Measurements from ENCODE around the gene HJURP. TPM values are rescaled to one million over a fixed set of nuclear protein-coding genes. Genes with fewer than 3 reads are reported as not detected.

HJURP gene
- total and polyA plus RNA-seq, 5 experiments from 2014 or later: not detected

GRCh38 chr2:233835230-233836186 lies 18.8 kb downstream of the HJURP start:
- Mint-ChIP-seq H3K36me3 (no peaks in the 10 kb centered on the region), H3K27me3 (no peaks in the 10 kb centered on the region), H3K4me1 (no peaks in the 10 kb centered on the region), H3K9me3 (no peaks in the 10 kb centered on the region), H3K27ac (peak overlapping the region in 1 of 10 donors; percentile 8), H3K4me3 (no peak overlapping the region)
- POLR2A ChIA-PET: no interaction called here
- DNase-seq (no peak), ATAC-seq (no peak)

DNA sequence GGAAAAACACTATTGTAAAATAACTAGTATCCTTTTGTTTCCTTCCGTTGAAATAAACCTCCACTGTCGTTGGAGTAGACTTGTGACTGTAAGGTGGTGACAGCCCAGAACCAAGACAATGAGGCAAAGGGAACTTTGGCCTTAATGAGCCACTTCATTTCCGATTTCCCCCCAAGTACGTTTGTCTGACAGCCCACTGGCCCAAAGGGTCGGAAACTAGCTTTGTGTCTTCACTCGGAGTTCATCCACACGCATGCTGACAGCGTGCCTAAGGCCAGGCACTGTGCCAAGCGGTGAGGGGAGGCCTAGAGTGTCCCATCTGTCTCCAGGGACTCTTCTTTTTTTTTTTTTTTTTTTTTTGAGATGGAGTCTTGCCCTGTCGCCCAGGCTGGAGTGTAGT lies 21.0 kb downstream of the HJURP start:
- Mint-ChIP-seq H3K27ac (no peak overlapping the region), H3K4me3 (no peak overlapping the region)

DNA sequence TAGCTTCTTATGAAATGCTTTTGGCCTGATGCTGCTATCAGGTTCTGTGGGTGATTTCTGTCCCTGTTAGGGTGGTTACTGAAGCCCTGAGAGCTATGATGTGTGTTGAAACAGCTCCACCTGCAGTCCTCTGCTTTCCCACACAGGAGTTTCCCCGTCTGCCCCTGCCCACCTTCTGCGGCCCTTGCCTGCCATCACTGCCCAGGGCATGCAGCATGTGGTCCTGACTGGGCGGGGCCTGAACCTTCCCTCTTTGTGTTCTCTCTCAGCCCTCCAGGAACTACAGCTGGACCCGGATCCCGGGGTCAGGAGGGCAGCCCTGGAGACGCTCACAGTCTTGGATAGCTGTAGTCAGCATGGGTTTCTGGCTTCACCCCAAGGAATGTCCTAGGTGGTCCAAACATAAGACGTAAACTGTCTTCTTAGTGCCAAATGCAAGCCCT lies 21.4 kb downstream of the HJURP start:
- DNase-seq (no peak), ATAC-seq (no peak)
- H3K36me3 Mint-ChIP-seq: no peaks in the 10 kb centered on the region
- no peak overlapping the region for H3K4me3 Mint-ChIP-seq
- H3K4me1 Mint-ChIP-seq: no peaks in the 10 kb centered on the region
- no peak overlapping the region for H3K27ac Mint-ChIP-seq
- no peaks in the 10 kb centered on the region for H3K9me3 Mint-ChIP-seq
- POLR2A ChIA-PET: no interaction called here
- no peaks in the 10 kb centered on the region for H3K27me3 Mint-ChIP-seq

More for the DNA sequence above, 21.0 kb downstream of the HJURP start:
- H3K36me3 Mint-ChIP-seq: no peaks in the 10 kb centered on the region
- no peaks in the 10 kb centered on the region for H3K27me3 Mint-ChIP-seq
- DNase-seq (no peak), ATAC-seq (no peak)
- no peaks in the 10 kb centered on the region for H3K9me3 Mint-ChIP-seq
- POLR2A ChIA-PET: no interaction called here
- no peaks in the 10 kb centered on the region for H3K4me1 Mint-ChIP-seq

GRCh38 chr2:233832414-233832813 lies 21.9 kb downstream of the HJURP start:
- no peak overlapping the region for H3K4me3 Mint-ChIP-seq
- no peaks in the 10 kb centered on the region for H3K9me3 Mint-ChIP-seq
- ATAC-seq: no peak
- no peaks in the 10 kb centered on the region for H3K27me3 Mint-ChIP-seq
- POLR2A ChIA-PET: no interaction called here
- DNase-seq: no peak
- no peaks in the 10 kb centered on the region for H3K4me1 Mint-ChIP-seq
- no peaks in the 10 kb centered on the region for H3K36me3 Mint-ChIP-seq
- no peak overlapping the region for H3K27ac Mint-ChIP-seq

DNA sequence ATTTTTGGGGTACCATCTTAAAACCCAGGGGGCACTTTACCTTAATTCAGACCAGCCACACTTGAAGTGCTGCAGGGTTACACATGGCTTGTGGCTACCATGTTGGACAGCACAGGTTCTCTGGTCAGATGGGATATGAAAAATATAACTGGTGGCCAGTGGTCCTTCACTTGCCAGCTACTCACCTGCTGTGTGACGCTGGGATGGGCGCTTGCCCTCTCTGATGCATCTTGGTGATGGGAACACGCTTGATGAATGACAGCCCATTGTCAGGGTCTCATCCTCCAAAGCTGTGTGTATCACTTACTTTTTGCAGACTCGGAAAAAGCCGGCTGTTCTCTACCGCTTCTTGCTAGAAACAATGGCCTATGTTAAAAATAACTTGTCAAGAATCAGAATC lies 22.5 kb downstream of the HJURP start:
- DNase-seq (no peak), ATAC-seq (no peak)
- Mint-ChIP-seq H3K4me3 (no peak overlapping the region), H3K4me1 (no peaks in the 10 kb centered on the region), H3K27me3 (no peaks in the 10 kb centered on the region), H3K36me3 (no peaks in the 10 kb centered on the region), H3K9me3 (no peaks in the 10 kb centered on the region), H3K27ac (no peak overlapping the region)
- POLR2A ChIA-PET: no interaction called here

DNA sequence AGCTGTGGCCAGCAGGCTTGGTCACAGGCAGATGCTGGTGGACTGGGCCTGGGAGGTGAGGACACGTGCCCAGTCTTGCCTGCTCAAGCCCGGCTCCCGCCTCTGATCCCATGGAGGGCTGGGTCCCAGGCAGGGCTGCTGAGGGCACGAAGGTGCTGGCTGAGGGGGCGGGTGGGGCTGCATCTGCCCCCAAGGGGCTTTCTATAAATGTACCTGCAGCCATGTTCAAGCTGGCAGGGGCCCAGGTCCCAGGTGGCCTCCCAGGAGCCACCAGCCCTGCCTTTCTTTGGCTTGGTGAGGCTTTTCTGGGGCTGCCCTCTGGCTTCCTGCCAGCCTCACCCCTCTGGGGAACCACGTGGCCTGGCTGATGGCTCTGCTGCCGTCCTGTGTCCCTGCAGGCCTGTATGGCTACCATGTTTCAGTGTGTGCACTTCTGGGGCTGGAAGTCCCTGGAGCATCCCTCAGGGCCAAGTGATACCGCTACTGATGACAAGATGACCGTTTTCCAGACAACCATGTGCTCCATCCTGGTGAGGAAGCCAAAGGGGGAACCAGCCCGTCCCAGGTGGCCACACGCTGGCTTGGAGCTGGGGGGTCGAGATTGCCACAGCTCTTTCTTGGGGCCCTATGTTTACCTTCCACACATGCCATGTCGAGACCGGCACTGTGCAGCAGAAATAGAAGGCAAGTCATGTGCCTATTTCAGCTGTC lies 23.2 kb downstream of the HJURP start:
- no peak for ATAC-seq
- Mint-ChIP-seq H3K27ac (no peak overlapping the region), H3K9me3 (peaks cover 0 to 2% (median 0%) of the 10 kb centered on the region in 9 donors), H3K4me1 (no peaks in the 10 kb centered on the region), H3K4me3 (no peak overlapping the region), H3K36me3 (no peaks in the 10 kb centered on the region), H3K27me3 (no peaks in the 10 kb centered on the region)
- POLR2A ChIA-PET: no interaction called here
- DNase-seq: no peak

DNA sequence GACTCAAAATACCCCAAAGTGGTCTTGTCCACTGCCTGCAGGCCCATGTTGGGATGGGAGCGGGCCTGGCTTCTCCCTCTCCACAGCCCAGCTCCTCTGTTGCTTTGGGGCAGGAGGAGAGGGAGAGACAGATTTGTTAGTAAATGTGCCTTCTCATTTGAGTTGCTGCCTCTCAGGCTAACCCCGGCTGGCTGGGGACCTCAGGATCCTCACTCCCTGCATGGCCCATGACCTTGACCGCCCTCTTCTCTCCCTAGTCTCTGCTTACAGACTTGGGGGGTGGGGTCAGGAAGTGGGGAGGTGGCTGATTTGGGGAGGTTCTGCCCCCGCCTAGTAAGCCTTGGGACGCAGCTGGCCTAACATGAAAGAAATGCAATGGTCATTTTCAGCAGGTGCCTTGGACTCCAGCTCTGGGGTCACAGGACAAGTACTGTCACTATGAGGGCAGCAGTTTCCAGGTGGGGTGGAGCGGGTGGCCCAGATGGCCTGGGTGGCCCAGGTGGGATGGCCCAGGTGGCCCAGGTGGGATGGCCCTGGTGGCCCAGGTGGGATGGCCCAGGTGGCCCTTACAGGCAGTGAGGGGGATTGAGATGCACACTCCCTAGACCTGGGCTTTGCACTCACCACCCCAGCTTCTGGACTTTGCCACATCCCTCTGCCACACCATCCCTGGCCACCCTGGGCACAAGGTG lies 24.1 kb downstream of the HJURP start:
- H3K27ac Mint-ChIP-seq: no peak overlapping the region
- ATAC-seq (no peak), DNase-seq (no peak)
- POLR2A ChIA-PET: no interaction called here
- H3K4me3 Mint-ChIP-seq: no peak overlapping the region
- H3K4me1 Mint-ChIP-seq: no peaks in the 10 kb centered on the region
- H3K9me3 Mint-ChIP-seq: peaks cover 0 to 3% (median 0%) of the 10 kb centered on the region in 9 donors
- H3K36me3 Mint-ChIP-seq: no peaks in the 10 kb centered on the region
- peaks cover 0 to 1% (median 0%) of the 10 kb centered on the region in 5 donors for H3K27me3 Mint-ChIP-seq

DNA sequence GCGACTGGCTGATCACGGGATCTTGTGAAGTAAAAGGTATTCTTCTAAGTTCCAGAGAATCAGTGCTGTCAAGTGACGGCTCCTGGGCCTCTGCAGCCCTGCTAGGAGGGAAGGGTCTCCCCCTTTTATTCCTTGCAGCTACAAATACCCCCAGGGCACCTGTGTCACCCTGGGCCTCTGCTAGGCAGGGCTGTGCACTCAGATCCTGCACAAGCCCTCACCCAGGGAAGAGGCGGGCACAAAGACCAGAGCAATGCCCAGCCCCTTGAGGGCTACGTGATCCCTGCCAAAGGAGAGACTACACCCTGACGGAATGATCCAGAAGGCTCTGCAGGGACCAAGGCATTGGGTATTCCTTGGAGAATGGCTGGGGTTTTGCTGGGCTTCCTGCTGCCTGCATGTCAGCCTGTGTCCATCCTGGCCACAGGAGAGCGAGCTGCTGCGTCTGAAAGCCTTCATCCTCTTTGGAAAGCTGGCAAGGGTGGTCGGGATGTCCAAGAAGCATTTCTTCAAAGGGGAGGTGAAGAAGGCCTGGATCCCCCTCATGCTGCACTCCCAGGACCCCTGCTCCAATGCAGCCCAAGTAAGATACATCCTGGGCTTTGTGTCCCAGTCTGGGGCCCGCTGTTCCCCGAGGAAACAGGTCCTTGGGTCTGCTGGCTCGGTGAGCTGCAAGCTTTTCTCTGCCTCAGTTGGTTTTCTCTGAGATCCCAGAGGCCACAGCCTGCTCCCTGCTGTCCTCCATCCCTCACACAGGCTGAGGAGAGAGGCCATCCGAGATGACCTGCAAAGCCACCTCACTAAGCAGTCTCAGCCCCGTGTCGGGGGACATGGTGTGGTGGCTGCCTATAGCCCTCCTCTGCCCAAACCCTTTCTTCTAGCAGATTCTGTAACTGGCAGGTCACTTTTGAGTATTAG lies 24.9 kb downstream of the HJURP start:
- ATAC-seq (no peak), DNase-seq (no peak)
- no peaks in the 10 kb centered on the region for H3K4me1 Mint-ChIP-seq
- H3K27me3 Mint-ChIP-seq: peaks cover 0 to 5% (median 0%) of the 10 kb centered on the region in 5 donors
- H3K4me3 Mint-ChIP-seq: no peak overlapping the region
- peaks cover 0 to 3% (median 0%) of the 10 kb centered on the region in 9 donors for H3K9me3 Mint-ChIP-seq
- no peak overlapping the region for H3K27ac Mint-ChIP-seq
- POLR2A ChIA-PET: no interaction called here
- H3K36me3 Mint-ChIP-seq: no peaks in the 10 kb centered on the region

- POLR2A ChIA-PET: no interaction called here
- H3K9me3 Mint-ChIP-seq: peaks cover 0 to 3% (median 0%) of the 10 kb centered on the region in 9 donors
- H3K27me3 Mint-ChIP-seq: peaks cover 0 to 5% (median 0%) of the 10 kb centered on the region in 5 donors
- H3K27ac Mint-ChIP-seq: no peak overlapping the region
- DNase-seq: no peak
- no peak overlapping the region for H3K4me3 Mint-ChIP-seq
- ATAC-seq: no peak
- H3K36me3 Mint-ChIP-seq: no peaks in the 10 kb centered on the region
- H3K4me1 Mint-ChIP-seq: no peaks in the 10 kb centered on the region
Measured at GRCh38 chr2:233828546-233829192, 25.7 kb downstream of the HJURP start.

DNA sequence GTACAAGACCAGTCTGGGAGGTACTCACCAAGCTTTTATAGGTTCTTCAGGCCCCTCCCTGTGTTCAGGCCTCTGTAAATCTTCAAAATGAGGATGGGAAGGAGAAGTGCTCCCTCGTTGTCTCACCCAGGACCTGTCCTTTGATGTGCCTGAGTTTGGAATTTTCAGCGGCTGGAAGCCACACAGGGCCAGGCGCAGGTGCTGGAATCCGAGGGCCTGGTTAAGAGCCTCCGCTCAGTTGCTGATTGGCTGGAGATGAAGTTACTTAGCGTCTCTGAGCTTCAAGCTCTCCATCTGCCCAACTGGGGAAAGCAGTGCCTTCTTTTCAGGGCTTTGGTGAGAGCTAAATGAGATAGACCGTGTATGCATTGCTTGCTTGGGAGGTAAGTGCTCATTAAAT lies 30.0 kb downstream of the HJURP start:
- H3K4me1 Mint-ChIP-seq: no peaks in the 10 kb centered on the region
- no peak for ATAC-seq
- no peak overlapping the region for H3K27ac Mint-ChIP-seq
- no peak overlapping the region for H3K4me3 Mint-ChIP-seq
- POLR2A ChIA-PET: no interaction called here
- H3K27me3 Mint-ChIP-seq: peaks cover 0 to 5% (median 3%) of the 10 kb centered on the region in 5 donors
- no peaks in the 10 kb centered on the region for H3K36me3 Mint-ChIP-seq
- peaks cover 0 to 3% (median 0%) of the 10 kb centered on the region in 9 donors for H3K9me3 Mint-ChIP-seq
- DNase-seq: no peak

GRCh38 chr2:233823731-233824121 lies 30.6 kb downstream of the HJURP start:
- H3K27ac Mint-ChIP-seq: no peak overlapping the region
- ATAC-seq (no peak), DNase-seq (peak in 1 of 10 donors; percentile 35)
- peaks cover 0 to 5% (median 3%) of the 10 kb centered on the region in 5 donors for H3K27me3 Mint-ChIP-seq
- H3K36me3 Mint-ChIP-seq: no peaks in the 10 kb centered on the region
- no peaks in the 10 kb centered on the region for H3K4me1 Mint-ChIP-seq
- POLR2A ChIA-PET: no interaction called here
- peaks cover 0 to 3% (median 0%) of the 10 kb centered on the region in 9 donors for H3K9me3 Mint-ChIP-seq
- no peak overlapping the region for H3K4me3 Mint-ChIP-seq

Data from naive thymus-derived CD8-positive, alpha-beta T cell (primary cell).